CD4-positive, CD25-positive, alpha-beta regulatory T cell (primary cell): Measurements from ENCODE around the gene OTP. TPM values are rescaled to one million over a fixed set of nuclear protein-coding genes. Genes with fewer than 3 reads are reported as not detected.
A peak's percentile ranks its signal among the peaks of the same experiment; 100 is the strongest.

ENCODE experiments used
- ATAC-seq, 2 donors: fragments of 150-1000 bp; cut with Tn5 transposase; one replicate each; pipeline ENCODE4 v1.10.0; 2021; ENCODE audit warnings: low read depth in 2 of 2, moderate number of reproducible peaks in 2 of 2, moderate library complexity in 1 of 2
- DNase-seq, 3 donors: peaks; one replicate each; pipeline versions ENCODE4 v3.0.0 to v3.0.0-alpha.2; 2012 to 2022; ENCODE audit warnings: mixed read lengths in 1 of 3
- H3K27ac ChIP-seq: one replicate; pipeline ENCODE4 v1.7.0; 2013; ENCODE audit warnings: mild to moderate bottlenecking, low read length; ENCODE audit not compliant: insufficient read depth, poor library complexity, severe bottlenecking
- H3K27me3 ChIP-seq: one replicate; pipeline ENCODE4 v1.7.0; 2013; ENCODE audit warnings: low read length; ENCODE audit not compliant: control insufficient read depth, insufficient read depth
- H3K36me3 ChIP-seq: one replicate; pipeline ENCODE4 v1.7.0; 2013; ENCODE audit warnings: mild to moderate bottlenecking, low read length, moderate library complexity; ENCODE audit not compliant: control insufficient read depth, insufficient read depth
- H3K4me1 ChIP-seq: 2 replicates; pipeline ENCODE4 v1.7.0; 2013; ENCODE audit warnings: mild to moderate bottlenecking, low read length; ENCODE audit not compliant: insufficient read depth, control insufficient read depth, poor library complexity, severe bottlenecking
- H3K4me3 ChIP-seq: one replicate; pipeline ENCODE4 v1.7.0; 2013; ENCODE audit warnings: low read depth, mild to moderate bottlenecking, low read length, moderate library complexity
- H3K9me3 ChIP-seq, 2 experiments: 1 replicate in 1 of 2; 2 replicates in 1 of 2; pipeline ENCODE4 v1.7.0; 2013; ENCODE audit warnings: low read length in 2 of 2, mild to moderate bottlenecking in 1 of 2, moderate library complexity in 1 of 2; ENCODE audit not compliant: control insufficient read depth in 2 of 2
- H3K27ac Mint-ChIP-seq, 3 donors: one replicate each; pipeline ENCODE4 v1.8.0; 2020 to 2022; ENCODE audit warnings: mild to moderate bottlenecking in 3 of 3, mixed read lengths in 3 of 3, moderate library complexity in 2 of 3
- H3K27me3 Mint-ChIP-seq: one replicate; pipeline ENCODE4 v1.8.0; 2022; ENCODE audit warnings: mild to moderate bottlenecking, mixed read lengths
- H3K36me3 Mint-ChIP-seq: one replicate; pipeline ENCODE4 v1.8.0; 2020; ENCODE audit warnings: mixed read lengths
- H3K4me1 Mint-ChIP-seq, 4 donors: one replicate each; pipeline ENCODE4 v1.8.0; 2020 to 2022; ENCODE audit warnings: mixed read lengths in 4 of 4, mild to moderate bottlenecking in 1 of 4
- H3K4me3 Mint-ChIP-seq, 4 donors: one replicate each; pipeline ENCODE4 v1.8.0; 2020 to 2022; ENCODE audit warnings: mild to moderate bottlenecking in 4 of 4, mixed read lengths in 4 of 4, moderate library complexity in 3 of 4
- H3K9me3 Mint-ChIP-seq, 7 donors: one replicate each; pipeline ENCODE4 v1.8.0; 2020 to 2022; ENCODE audit warnings: mixed read lengths in 7 of 7, mild to moderate bottlenecking in 3 of 7, moderate library complexity in 2 of 7
- polyA plus RNA-seq, 4 donors: library from polyadenylated mRNA; unstranded; fragments of 300-500 nt; fragmentation: Illumina TruSeq; gene quantifications; one replicate each; pipeline ENCODE4 v1.2.3, GENCODE V29; 2021
- total RNA-seq: library from RNA; stranded (reverse); gene quantifications from one replicate; pipeline ENCODE4 v1.2.3, GENCODE V29; 2022

OTP gene
- total RNA-seq (not detected), polyA plus RNA-seq (not detected)

DNA sequence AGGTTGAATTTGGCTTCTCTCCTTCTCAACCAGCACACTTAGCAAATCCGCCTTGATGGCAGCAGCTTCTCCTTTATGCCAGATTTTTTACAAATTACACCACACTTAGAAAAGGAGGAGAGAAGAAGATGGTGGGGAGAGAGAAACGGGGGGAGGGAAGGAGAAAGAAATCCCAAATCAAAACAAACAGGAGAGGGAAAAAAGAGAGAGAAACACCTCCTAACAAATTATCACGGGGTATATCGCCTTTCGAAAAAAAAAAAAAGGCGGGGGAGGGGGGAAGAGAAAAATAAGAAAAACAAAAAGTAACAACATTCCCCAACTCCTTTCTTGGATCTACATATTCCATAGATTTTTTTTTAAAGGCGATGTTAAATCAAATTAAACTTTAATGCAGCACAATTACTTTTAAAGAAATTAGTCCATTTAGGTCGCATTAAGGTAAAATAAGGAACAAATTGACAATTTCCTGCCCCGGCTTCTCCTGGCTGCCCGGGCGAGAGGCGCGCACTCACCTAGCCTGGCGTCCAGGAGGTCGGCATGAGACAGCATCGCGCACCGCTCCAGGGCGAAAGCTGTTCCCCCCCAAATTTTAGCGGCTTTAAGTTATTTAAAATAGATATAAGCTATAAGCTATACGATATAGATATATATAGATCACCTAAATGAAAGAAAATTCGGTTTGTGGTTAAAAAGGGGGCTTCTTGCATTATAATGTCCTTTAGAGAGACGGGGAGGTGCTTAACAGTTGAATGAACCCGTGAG lies at the start of gene OTP:
Gene OTP (minus strand): TSS at position 716 of the 765 bp plus-strand sequence. CDS start 164 bp downstream, at position 552.
- H3K4me3 Mint-ChIP-seq: peak within 1 kb of the TSS; percentile 29 to 71 (median 50)
- H3K27ac ChIP-seq: no peak within 1 kb of the TSS
- peaks cover 23% of the 10 kb centered on the region for H3K4me1 ChIP-seq
- H3K27me3 ChIP-seq: peaks cover 74% of the 10 kb centered on the region
- H3K27me3 Mint-ChIP-seq: peaks cover 93% of the 10 kb centered on the region
- peaks cover 6% of the 10 kb centered on the region for H3K36me3 Mint-ChIP-seq
- DNase-seq (no peak), ATAC-seq (no peak)
- peaks cover 0 to 20% (median 5%) of the 10 kb centered on the region in 7 donors for H3K9me3 Mint-ChIP-seq
- no peaks in the 10 kb centered on the region for H3K36me3 ChIP-seq
- H3K4me1 Mint-ChIP-seq: peaks cover 5 to 33% (median 18%) of the 10 kb centered on the region in 4 donors
- H3K27ac Mint-ChIP-seq: peak within 1 kb of the TSS in 2 of 3 donors; percentile 84 to 88
- peaks cover 15 to 47% of the 10 kb centered on the region in 2 experiments for H3K9me3 ChIP-seq
- no peak within 1 kb of the TSS for H3K4me3 ChIP-seq

- H3K27ac Mint-ChIP-seq: no peak overlapping the region
- no peaks in the 10 kb centered on the region for H3K27me3 ChIP-seq
- ATAC-seq (no peak), DNase-seq (no peak)
- H3K4me1 ChIP-seq: no peaks in the 10 kb centered on the region
- H3K36me3 ChIP-seq: no peaks in the 10 kb centered on the region
- H3K27me3 Mint-ChIP-seq: peaks cover 24% of the 10 kb centered on the region
- peaks cover 0 to 5% (median 1%) of the 10 kb centered on the region in 4 donors for H3K4me1 Mint-ChIP-seq
- H3K27ac ChIP-seq: no peak overlapping the region
- no peaks in the 10 kb centered on the region for H3K9me3 ChIP-seq
- H3K4me3 ChIP-seq: no peak overlapping the region
- peaks cover 5% of the 10 kb centered on the region for H3K36me3 Mint-ChIP-seq
- peaks cover 0 to 2% (median 0%) of the 10 kb centered on the region in 7 donors for H3K9me3 Mint-ChIP-seq
- no peak overlapping the region for H3K4me3 Mint-ChIP-seq
Observed at GRCh38 chr5:77683171-77683732, 44.7 kb upstream of the OTP start.

DNA sequence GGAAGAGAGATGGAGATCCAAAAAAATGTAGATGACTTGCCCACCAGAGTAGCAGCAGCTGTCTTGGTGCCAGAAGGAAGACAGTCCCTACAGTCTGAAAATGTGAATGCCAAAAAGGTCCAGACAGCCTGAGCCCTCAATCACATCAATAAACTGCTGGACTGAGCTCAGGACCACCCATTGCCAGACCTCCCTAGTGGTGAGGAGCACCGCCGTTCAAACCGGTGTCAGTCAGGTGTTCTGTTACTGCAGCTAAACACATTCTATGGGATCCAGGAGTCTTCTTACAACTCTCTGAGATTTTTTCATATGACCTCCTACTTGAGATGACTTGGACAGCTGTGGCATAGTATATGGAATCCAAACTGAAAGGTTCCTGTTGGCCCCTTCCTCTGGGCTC lies 32.0 kb upstream of the OTP start:
- no peak overlapping the region for H3K27ac ChIP-seq
- Mint-ChIP-seq H3K27me3 (peaks cover 39% of the 10 kb centered on the region), H3K27ac (no peak overlapping the region), H3K36me3 (peaks cover 3% of the 10 kb centered on the region), H3K4me3 (no peak overlapping the region), H3K4me1 (no peaks in the 10 kb centered on the region), H3K9me3 (peaks cover 0 to 12% (median 4%) of the 10 kb centered on the region in 7 donors)
- H3K4me3 ChIP-seq: no peak overlapping the region
- H3K36me3 ChIP-seq: no peaks in the 10 kb centered on the region
- no peak for DNase-seq
- peaks cover 2% of the 10 kb centered on the region for H3K27me3 ChIP-seq
- no peak for ATAC-seq
- peaks cover 0 to 2% of the 10 kb centered on the region in 2 experiments for H3K9me3 ChIP-seq
- no peaks in the 10 kb centered on the region for H3K4me1 ChIP-seq

DNA sequence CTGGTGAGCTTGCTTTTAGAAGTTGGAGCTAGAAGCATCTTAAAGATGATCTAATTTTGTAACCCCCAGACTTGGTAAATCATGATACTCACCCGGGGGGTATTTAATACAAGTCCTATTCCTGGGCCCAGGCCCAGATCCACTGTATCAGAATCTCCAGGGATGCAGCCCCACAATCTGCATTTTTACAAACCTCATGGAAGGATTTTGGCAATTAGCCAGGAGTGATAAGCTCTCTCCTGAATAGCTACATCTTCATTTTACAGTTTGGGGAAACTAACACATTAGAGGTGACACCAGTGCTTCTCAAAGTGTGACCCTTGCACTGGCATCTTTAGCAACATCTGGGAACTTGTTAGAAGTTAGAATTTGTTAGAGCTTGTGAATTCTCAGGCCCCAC lies 31.2 kb upstream of the OTP start:
- Histone ChIP-seq H3K36me3 (no peaks in the 10 kb centered on the region), H3K27ac (no peak overlapping the region), H3K4me3 (no peak overlapping the region), H3K9me3 (no peaks in the 10 kb centered on the region), H3K4me1 (no peaks in the 10 kb centered on the region), H3K27me3 (peaks cover 2% of the 10 kb centered on the region)
- ATAC-seq: no peak
- Mint-ChIP-seq H3K27me3 (peaks cover 33% of the 10 kb centered on the region), H3K4me1 (no peaks in the 10 kb centered on the region), H3K9me3 (peaks cover 0 to 5% (median 2%) of the 10 kb centered on the region in 7 donors), H3K36me3 (peaks cover 3% of the 10 kb centered on the region), H3K4me3 (no peak overlapping the region), H3K27ac (no peak overlapping the region)
- DNase-seq: no peak

DNA sequence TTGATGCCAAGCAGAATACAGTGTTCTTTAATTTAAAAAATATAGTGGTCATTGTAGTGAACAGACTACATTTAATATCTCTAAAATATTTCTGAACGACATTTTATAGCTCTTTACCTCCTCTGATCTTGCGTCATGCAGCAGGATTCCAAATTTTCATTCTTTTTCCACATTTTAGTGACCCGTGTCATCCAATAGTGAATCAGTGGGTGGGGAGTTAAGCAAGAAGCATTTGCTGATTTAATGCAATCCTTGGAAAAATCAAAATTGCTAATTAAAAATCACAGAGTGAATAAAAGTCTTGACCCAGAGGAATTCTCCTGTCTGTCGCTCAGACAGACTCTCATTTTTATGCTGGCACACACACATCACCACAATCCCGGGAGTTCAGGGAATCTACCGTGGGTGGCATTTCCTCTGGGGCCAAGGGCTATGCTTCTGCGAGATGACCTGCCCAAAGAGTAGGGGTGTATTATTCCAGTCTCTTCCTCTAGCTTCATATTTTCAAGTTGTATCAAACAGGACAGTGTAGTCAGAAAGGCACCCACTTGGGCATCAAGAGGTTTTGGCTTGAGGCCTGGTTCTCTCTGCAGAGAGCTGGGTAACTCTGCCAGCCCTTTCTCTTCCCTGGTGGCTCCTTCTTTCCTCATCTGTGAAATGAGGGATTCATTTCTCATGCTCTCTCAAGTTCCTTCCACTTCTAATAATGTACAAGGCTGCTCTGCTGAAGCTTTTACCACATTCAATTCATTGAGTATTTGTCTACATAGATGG lies 24.8 kb upstream of the OTP start:
- no peaks in the 10 kb centered on the region for H3K36me3 Mint-ChIP-seq
- no peaks in the 10 kb centered on the region for H3K9me3 ChIP-seq
- H3K4me3 Mint-ChIP-seq: no peak overlapping the region
- no peaks in the 10 kb centered on the region for H3K27me3 ChIP-seq
- peaks cover 7% of the 10 kb centered on the region for H3K27me3 Mint-ChIP-seq
- H3K9me3 Mint-ChIP-seq: peaks cover 0 to 4% (median 0%) of the 10 kb centered on the region in 7 donors
- no peak overlapping the region for H3K27ac Mint-ChIP-seq
- no peaks in the 10 kb centered on the region for H3K4me1 ChIP-seq
- ATAC-seq (no peak), DNase-seq (no peak)
- H3K27ac ChIP-seq: no peak overlapping the region
- H3K4me3 ChIP-seq: no peak overlapping the region
- H3K4me1 Mint-ChIP-seq: no peaks in the 10 kb centered on the region
- no peaks in the 10 kb centered on the region for H3K36me3 ChIP-seq

- Histone ChIP-seq H3K27me3 (peaks cover 2% of the 10 kb centered on the region), H3K4me3 (no peak overlapping the region), H3K4me1 (no peaks in the 10 kb centered on the region), H3K36me3 (no peaks in the 10 kb centered on the region), H3K9me3 (no peaks in the 10 kb centered on the region), H3K27ac (no peak overlapping the region)
- Mint-ChIP-seq H3K27me3 (peaks cover 4% of the 10 kb centered on the region), H3K4me3 (no peak overlapping the region), H3K4me1 (no peaks in the 10 kb centered on the region), H3K27ac (no peak overlapping the region), H3K9me3 (peaks cover 0 to 4% (median 0%) of the 10 kb centered on the region in 7 donors), H3K36me3 (no peaks in the 10 kb centered on the region)
- ATAC-seq (no peak), DNase-seq (no peak)
Observed at GRCh38 chr5:77662635-77663034, 24.1 kb upstream of the OTP start.

GRCh38 chr5:77658662-77659061 lies 20.1 kb upstream of the OTP start:
- Mint-ChIP-seq H3K9me3 (peaks cover 0 to 5% (median 0%) of the 10 kb centered on the region in 7 donors), H3K36me3 (no peaks in the 10 kb centered on the region), H3K4me1 (no peaks in the 10 kb centered on the region), H3K4me3 (no peak overlapping the region), H3K27ac (no peak overlapping the region), H3K27me3 (peaks cover 27% of the 10 kb centered on the region)
- ATAC-seq: no peak
- Histone ChIP-seq H3K27me3 (peaks cover 9% of the 10 kb centered on the region), H3K27ac (no peak overlapping the region), H3K4me3 (no peak overlapping the region), H3K9me3 (no peaks in the 10 kb centered on the region), H3K36me3 (no peaks in the 10 kb centered on the region), H3K4me1 (no peaks in the 10 kb centered on the region)
- no peak for DNase-seq
